Measurements from ENCODE around the gene STAM.

DNA sequence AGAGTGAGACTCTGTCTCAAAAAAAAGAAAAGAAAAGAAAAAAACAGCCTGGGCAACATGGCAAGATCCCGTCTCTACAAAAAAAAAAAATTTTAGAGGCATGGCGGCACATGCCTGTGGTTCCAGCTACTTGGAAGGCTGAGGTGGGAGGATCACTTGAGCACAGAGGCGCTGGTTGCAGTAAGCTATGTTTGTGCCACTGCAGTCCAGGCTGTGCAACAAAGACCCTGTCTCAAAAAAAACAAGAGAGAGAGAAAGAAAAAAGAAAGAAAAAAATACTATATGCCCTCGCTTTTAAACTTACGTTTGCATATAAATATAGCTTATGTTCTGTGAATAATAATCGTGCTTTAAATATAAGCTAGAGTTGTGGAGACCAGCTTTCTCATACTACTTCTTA lies 38.0 kb upstream of the STAM start:
- TF ChIP-seq POLR2AphosphoS5 (IDR thresholded peaks at IDR 0.05; ENCODE audit: low read depth, low read length): no peak
- TF ChIP-seq, protein P1, sequence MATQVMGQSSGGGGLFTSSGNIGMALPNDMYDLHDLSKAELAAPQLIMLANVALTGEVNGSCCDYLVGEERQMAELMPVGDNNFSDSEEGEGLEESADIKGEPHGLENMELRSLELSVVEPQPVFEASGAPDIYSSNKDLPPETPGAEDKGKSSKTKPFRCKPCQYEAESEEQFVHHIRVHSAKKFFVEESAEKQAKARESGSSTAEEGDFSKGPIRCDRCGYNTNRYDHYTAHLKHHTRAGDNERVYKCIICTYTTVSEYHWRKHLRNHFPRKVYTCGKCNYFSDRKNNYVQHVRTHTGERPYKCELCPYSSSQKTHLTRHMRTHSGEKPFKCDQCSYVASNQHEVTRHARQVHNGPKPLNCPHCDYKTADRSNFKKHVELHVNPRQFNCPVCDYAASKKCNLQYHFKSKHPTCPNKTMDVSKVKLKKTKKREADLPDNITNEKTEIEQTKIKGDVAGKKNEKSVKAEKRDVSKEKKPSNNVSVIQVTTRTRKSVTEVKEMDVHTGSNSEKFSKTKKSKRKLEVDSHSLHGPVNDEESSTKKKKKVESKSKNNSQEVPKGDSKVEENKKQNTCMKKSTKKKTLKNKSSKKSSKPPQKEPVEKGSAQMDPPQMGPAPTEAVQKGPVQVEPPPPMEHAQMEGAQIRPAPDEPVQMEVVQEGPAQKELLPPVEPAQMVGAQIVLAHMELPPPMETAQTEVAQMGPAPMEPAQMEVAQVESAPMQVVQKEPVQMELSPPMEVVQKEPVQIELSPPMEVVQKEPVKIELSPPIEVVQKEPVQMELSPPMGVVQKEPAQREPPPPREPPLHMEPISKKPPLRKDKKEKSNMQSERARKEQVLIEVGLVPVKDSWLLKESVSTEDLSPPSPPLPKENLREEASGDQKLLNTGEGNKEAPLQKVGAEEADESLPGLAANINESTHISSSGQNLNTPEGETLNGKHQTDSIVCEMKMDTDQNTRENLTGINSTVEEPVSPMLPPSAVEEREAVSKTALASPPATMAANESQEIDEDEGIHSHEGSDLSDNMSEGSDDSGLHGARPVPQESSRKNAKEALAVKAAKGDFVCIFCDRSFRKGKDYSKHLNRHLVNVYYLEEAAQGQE (IDR thresholded peaks at IDR 0.05; ENCODE audit: insufficient read depth in 1 of 2, low read depth in 2 of 2, low read length in 2 of 2): no peak

Data from PFSK-1 (cell line).